A549 (cell line): ENCODE data around the gene ZC3H4. TPM values are rescaled to one million over a fixed set of nuclear protein-coding genes. Genes with fewer than 3 reads are reported as not detected.
A peak's percentile ranks its signal among the peaks of the same experiment; 100 is the strongest.

Experiments
- ATAC-seq, 2 experiments: fragments of 200-7000 bp in 1 of 2; fragments of >200 bp in 1 of 2; cut with Nextera tagmentation in 1 of 2; cut with Tn5 transposase in 1 of 2; 3 replicates each; pipeline versions ENCODE4 v1.8.0 to v1.9.1; 2018 to 2020; ENCODE audit warnings: mild to moderate bottlenecking in 1 of 2, moderate library complexity in 1 of 2
- CTCF ChIA-PET: fragments of 300-600 bp; sonication (Branson Sonifier 250); formaldehyde crosslinking; extraction: SDS; loops from one replicate; lab custom pipeline; 2021; ENCODE audit warnings: antibody characterized with exemption, inconsistent platforms; lab: Yijun Ruan, JAX
- POLR2A ChIA-PET: fragments of 350-600 bp; formaldehyde crosslinking; extraction: SDS; loops from one replicate; lab custom pipeline; 2021; ENCODE audit warnings: antibody characterized with exemption, inconsistent platforms; lab: Yijun Ruan, JAX
- DNase-seq, 2 experiments: peaks; one replicate each; pipeline versions ENCODE4 v3.0.0 to v3.0.0-alpha.2; 2011 to 2016; ENCODE audit warnings: low read depth in 1 of 2, low spot score in 1 of 2
- FAIRE-seq: peaks from 2 replicates; lab custom pipeline; 2011; peaks lifted over from hg19 to GRCh38; lab: Jason Lieb, UNC
- H3K27ac ChIP-seq, 2 experiments: fragments of >200 bp; sonication (Bioruptor Twin); formaldehyde crosslinking; 3 replicates each; pipeline ENCODE4 v1.5.1; 2016 to 2017
- H3K4me1 ChIP-seq: fragments of >200 bp; sonication (Bioruptor Twin); formaldehyde crosslinking; 3 replicates; pipeline ENCODE4 v1.6.1; 2016
- H3K4me2 ChIP-seq: fragments of >200 bp; sonication (Bioruptor Twin); formaldehyde crosslinking; 3 replicates; pipeline ENCODE4 v1.6.1; 2016
- H3K4me3 ChIP-seq: fragments of >200 bp; sonication (Bioruptor Twin); formaldehyde crosslinking; 3 replicates; pipeline ENCODE4 v1.5.1; 2016
- H3K9me3 ChIP-seq: fragments of >200 bp; sonication (Bioruptor Twin); formaldehyde crosslinking; 3 replicates; pipeline ENCODE4 v1.6.1; 2016
- CBX8 ChIP-seq: fragments of 200-600 bp; sonication (generic); IDR thresholded peaks from 2 replicates; pipeline ENCODE4 v1.6.1; 2016
- CEBPB ChIP-seq, 2 experiments: fragments of >200 bp in 1 of 2; sonication (Bioruptor Twin) in 1 of 2; formaldehyde crosslinking in 1 of 2; IDR thresholded peaks; 2 replicates each; pipeline ENCODE4 v1.6.1; 2012 to 2016
- EHMT2 ChIP-seq: fragments of 200-600 bp; sonication (generic); IDR thresholded peaks from 2 replicates; pipeline ENCODE4 v1.6.1; 2016; ENCODE audit warnings: antibody characterized with exemption, low read depth, mild to moderate bottlenecking, moderate library complexity
- EP300 ChIP-seq, 2 experiments: fragments of >200 bp; sonication (Bioruptor Twin); formaldehyde crosslinking; IDR thresholded peaks; 2 replicates in 1 of 2; 3 replicates in 1 of 2; pipeline ENCODE4 v1.6.1; 2016 to 2017
- FOXS1 ChIP-seq: fragments of 250-450 bp; sonication (Bioruptor Pico); IDR thresholded peaks from 2 replicates; pipeline ENCODE4 v1.5.0; 2020; ENCODE audit warnings: mild to moderate bottlenecking, moderate library complexity
- GATA3 ChIP-seq: IDR thresholded peaks from 2 replicates; pipeline ENCODE4 v1.6.1; 2012; ENCODE audit warnings: borderline replicate concordance
- HDAC2 ChIP-seq: fragments of 200-600 bp; sonication (generic); IDR thresholded peaks from 2 replicates; pipeline ENCODE4 v1.6.1; 2016
- HOXA7 ChIP-seq: fragments of 250-450 bp; sonication (Bioruptor Pico); IDR thresholded peaks from 2 replicates; pipeline ENCODE4 v1.5.0; 2020; ENCODE audit warnings: mild to moderate bottlenecking, moderate library complexity
- HOXB13 ChIP-seq: fragments of 250-450 bp; sonication (Bioruptor Pico); IDR thresholded peaks from 2 replicates; pipeline ENCODE4 v1.5.0; 2020; ENCODE audit warnings: low read depth, mild to moderate bottlenecking, moderate library complexity
- HOXB5 ChIP-seq: fragments of 250-450 bp; sonication (Bioruptor Pico); IDR thresholded peaks from 2 replicates; pipeline ENCODE4 v1.5.0; 2020; ENCODE audit warnings: mild to moderate bottlenecking, moderate library complexity
- JUNB ChIP-seq: fragments of >200 bp; sonication (Bioruptor Twin); formaldehyde crosslinking; IDR thresholded peaks from 2 replicates; pipeline ENCODE4 v1.6.1; 2016
- KDM5A ChIP-seq: fragments of 200-600 bp; sonication (generic); IDR thresholded peaks from 2 replicates; pipeline ENCODE4 v1.6.1; 2016; ENCODE audit warnings: antibody characterized with exemption, mild to moderate bottlenecking
- MAFK ChIP-seq: fragments of 450-650 bp; IDR thresholded peaks from 2 replicates; pipeline ENCODE4 v1.6.1; 2014; ENCODE audit not compliant: partially characterized antibody
- MAZ ChIP-seq: fragments of 150-350 bp; IDR thresholded peaks from 2 replicates; pipeline ENCODE4 v1.6.1; 2014; ENCODE audit warnings: antibody characterized with exemption, low read depth, low read length, borderline replicate concordance
- NR3C1 ChIP-seq: fragments of >200 bp; sonication (Bioruptor Twin); formaldehyde crosslinking; IDR thresholded peaks from 3 replicates; pipeline ENCODE4 v1.6.1; 2017
- POLR2AphosphoS2 ChIP-seq: conservative IDR thresholded peaks from 2 replicates; pipeline ENCODE4 v1.6.1; 2012; ENCODE audit warnings: low read length, improper control_type of control experiment, inconsistent platforms
- RAD21 ChIP-seq, 2 experiments: fragments of >200 bp in 1 of 2; sonication (Bioruptor Twin) in 1 of 2; formaldehyde crosslinking in 1 of 2; IDR thresholded peaks in 1 of 2; conservative IDR thresholded peaks in 1 of 2; 2 replicates in 1 of 2; 3 replicates in 1 of 2; pipeline ENCODE4 v1.6.1; 2012 to 2018; ENCODE audit warnings: inconsistent platforms in 1 of 2
- RCOR1 ChIP-seq: fragments of 150-350 bp; IDR thresholded peaks from 2 replicates; pipeline ENCODE4 v1.6.1; 2014; ENCODE audit warnings: antibody characterized with exemption, low read length, low read depth
- ZC3H11A ChIP-seq: fragments of 450-650 bp; IDR thresholded peaks from 2 replicates; pipeline ENCODE4 v1.6.1; 2014; ENCODE audit warnings: antibody characterized with exemption, mild to moderate bottlenecking
- ZFP36 ChIP-seq: fragments of 450-650 bp; IDR thresholded peaks from 2 replicates; pipeline ENCODE4 v1.6.1; 2014; ENCODE audit warnings: borderline replicate concordance; ENCODE audit not compliant: partially characterized antibody
- ZNF302 ChIP-seq: fragments of 250-450 bp; sonication (Bioruptor Pico); IDR thresholded peaks from 2 replicates; pipeline ENCODE4 v1.9.0; 2021; ENCODE audit warnings: inconsistent platforms, mild to moderate bottlenecking, moderate library complexity
- WGBS: methylation state at CpG from one replicate; pipeline ENCODE4 v1.1.6; 2017; ENCODE audit errors: missing lambda C conversion rate; 5-methylcytosine and 5-hydroxymethylcytosine counted together
- polyA plus RNA-seq, 4 experiments: library from polyadenylated mRNA; depleted of rRNA in 3 of 4; stranded (reverse); fragments of >200 nt; fragmentation: RNase III in 1 of 4; extraction: RNeasy Plus Mini Kit Qiagen cat#74134 plus additional on column Dnase treatment in 1 of 4; gene quantifications; 2 replicates in 3 of 4; 3 replicates in 1 of 4; pipeline ENCODE4 v1.2.3, GENCODE V29; 2011 to 2017
- TF ChIP-seq, protein P1 (sequence below): fragments of 200-600 bp; sonication (generic); IDR thresholded peaks from 2 replicates; pipeline ENCODE4 v1.6.1; 2016; ENCODE audit warnings: antibody characterized with exemption, mild to moderate bottlenecking, moderate library complexity
- TF ChIP-seq, protein P2 (sequence below): fragments of >200 bp; sonication (Bioruptor Twin); formaldehyde crosslinking; IDR thresholded peaks from 2 replicates; pipeline ENCODE4 v1.6.1; 2016
- TF ChIP-seq, protein P3 (sequence below): IDR thresholded peaks from 2 replicates; pipeline ENCODE4 v1.6.1; 2012

The ZC3H4 gene
- polyA plus RNA-seq, 2 of the 4 experiments (the other 2 are of a cell fraction): 7.7 to 33.4 TPM

DNA sequence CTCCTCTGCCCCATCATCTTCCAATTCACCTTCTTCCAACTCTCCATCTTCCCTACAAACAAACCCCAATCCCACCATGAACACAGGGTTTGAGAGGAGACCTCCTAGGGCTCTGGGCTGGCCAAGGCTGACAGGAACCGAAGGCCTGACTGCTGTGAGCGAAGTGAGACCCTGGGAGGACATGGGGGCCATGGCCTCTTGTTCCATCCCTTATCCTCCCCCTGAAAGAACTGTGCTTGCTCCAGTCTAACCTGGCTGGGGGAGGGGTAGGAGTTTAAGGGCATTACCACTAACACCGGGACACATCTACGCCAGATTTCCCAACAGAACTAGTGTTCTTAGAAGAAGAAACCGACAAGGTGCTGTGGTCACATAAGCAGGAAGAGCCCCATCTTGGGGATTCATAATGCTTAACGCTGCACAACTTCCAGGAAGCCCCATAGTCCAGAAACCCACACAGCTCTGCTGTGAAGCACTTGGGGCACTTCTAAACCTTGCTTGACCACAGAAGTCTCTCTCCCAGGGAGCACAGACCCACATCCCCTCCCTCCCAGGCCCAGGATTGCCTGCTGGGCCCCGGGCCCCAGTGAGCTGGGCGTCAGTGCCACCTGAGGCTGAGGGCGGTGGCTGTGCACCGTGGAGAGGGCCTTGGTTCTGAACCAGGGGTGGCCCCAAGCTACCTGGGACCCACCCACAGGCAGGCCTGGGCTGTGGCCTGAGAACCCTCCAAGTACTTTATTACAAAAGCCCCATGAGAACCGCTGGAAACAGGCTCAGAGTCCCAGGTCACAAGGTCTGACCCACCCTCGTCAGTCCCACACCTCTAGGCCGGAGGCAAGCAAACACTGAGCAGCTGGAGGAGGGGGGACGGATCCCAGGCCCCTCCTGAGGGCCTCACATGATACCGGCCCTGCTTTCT is 18.8 kb downstream of the ZC3H4 start:
- no peak overlapping the region for H3K4me3 ChIP-seq
- POLR2A ChIA-PET: interaction anchor here (2.4 kb wide), 1 partner anchor 19 kb away, joined by 14 read pairs; the partner anchor contains the start of gene ZC3H4
- H3K9me3 ChIP-seq: no peaks in the 10 kb centered on the region
- CTCF ChIA-PET: interaction anchor here (0.6 to 4.7 kb wide), 13 partner anchors 10 to 338 kb away, joined by 3 to 33 read pairs (median 4); no protein-coding TSS in a partner anchor
- H3K4me2 ChIP-seq: no peak overlapping the region
- TF ChIP-seq NR3C1 (no peak), GATA3 (no peak), POLR2AphosphoS2 (no peak), CEBPB (IDR thresholded peaks at IDR 0.05) (no peak), KDM5A (no peak), MAFK (no peak), HOXB13 (CRISPR knock-in tag) (no peak), JUNB (no peak)
- 89% methylated on average over 15 of the region's 15 CpGs for WGBS
- DNase-seq (no peak), FAIRE-seq (no peak), ATAC-seq (no peak; a peak in 1 of 6 replicates)
- peak overlapping the region; percentile 43 to 68; a peak in 3 of 6 replicates for H3K27ac ChIP-seq
- peaks cover 26% of the 10 kb centered on the region for H3K4me1 ChIP-seq

GRCh38 chr19:47093841-47094240 is 19.7 kb downstream of the ZC3H4 start:
- POLR2A ChIA-PET: interaction anchor here (0.9 kb wide), 1 partner anchor 19 kb away, joined by 5 read pairs; the partner anchor contains the start of gene ZC3H4
- no peak overlapping the region for H3K4me3 ChIP-seq
- H3K9me3 ChIP-seq: no peaks in the 10 kb centered on the region
- no peak for DNase-seq
- no peak overlapping the region for H3K4me2 ChIP-seq
- no peak for FAIRE-seq
- H3K27ac ChIP-seq: no peak overlapping the region
- TF ChIP-seq RCOR1 (no peak), RAD21 (conservative IDR thresholded peaks at IDR 0.05 in 1 of 2, IDR thresholded peaks at IDR 0.05 in 1 of 2) (no peak), MAZ (no peak), EP300 (IDR thresholded peaks at IDR 0.05) (no peak), ZFP36 (no peak), HDAC2 (no peak), FOXS1 (CRISPR knock-in tag) (no peak), ZNF302 (CRISPR knock-in tag) (no peak), CBX8 (no peak), HOXB5 (no peak), CEBPB (IDR thresholded peaks at IDR 0.05) (no peak), KDM5A (no peak), MAFK (no peak), HOXA7 (CRISPR knock-in tag) (no peak), GATA3 (no peak), ZC3H11A (no peak), EHMT2 (no peak)
- TF ChIP-seq, protein P1, sequence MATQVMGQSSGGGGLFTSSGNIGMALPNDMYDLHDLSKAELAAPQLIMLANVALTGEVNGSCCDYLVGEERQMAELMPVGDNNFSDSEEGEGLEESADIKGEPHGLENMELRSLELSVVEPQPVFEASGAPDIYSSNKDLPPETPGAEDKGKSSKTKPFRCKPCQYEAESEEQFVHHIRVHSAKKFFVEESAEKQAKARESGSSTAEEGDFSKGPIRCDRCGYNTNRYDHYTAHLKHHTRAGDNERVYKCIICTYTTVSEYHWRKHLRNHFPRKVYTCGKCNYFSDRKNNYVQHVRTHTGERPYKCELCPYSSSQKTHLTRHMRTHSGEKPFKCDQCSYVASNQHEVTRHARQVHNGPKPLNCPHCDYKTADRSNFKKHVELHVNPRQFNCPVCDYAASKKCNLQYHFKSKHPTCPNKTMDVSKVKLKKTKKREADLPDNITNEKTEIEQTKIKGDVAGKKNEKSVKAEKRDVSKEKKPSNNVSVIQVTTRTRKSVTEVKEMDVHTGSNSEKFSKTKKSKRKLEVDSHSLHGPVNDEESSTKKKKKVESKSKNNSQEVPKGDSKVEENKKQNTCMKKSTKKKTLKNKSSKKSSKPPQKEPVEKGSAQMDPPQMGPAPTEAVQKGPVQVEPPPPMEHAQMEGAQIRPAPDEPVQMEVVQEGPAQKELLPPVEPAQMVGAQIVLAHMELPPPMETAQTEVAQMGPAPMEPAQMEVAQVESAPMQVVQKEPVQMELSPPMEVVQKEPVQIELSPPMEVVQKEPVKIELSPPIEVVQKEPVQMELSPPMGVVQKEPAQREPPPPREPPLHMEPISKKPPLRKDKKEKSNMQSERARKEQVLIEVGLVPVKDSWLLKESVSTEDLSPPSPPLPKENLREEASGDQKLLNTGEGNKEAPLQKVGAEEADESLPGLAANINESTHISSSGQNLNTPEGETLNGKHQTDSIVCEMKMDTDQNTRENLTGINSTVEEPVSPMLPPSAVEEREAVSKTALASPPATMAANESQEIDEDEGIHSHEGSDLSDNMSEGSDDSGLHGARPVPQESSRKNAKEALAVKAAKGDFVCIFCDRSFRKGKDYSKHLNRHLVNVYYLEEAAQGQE: no peak
- TF ChIP-seq, protein P2, sequence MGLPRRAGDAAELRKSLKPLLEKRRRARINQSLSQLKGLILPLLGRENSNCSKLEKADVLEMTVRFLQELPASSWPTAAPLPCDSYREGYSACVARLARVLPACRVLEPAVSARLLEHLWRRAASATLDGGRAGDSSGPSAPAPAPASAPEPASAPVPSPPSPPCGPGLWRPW: no peak
- TF ChIP-seq, protein P3, sequence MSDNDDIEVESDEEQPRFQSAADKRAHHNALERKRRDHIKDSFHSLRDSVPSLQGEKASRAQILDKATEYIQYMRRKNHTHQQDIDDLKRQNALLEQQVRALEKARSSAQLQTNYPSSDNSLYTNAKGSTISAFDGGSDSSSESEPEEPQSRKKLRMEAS: no peak
- TF ChIP-seq, all 56 proteins: peak for 0
- peaks cover 26% of the 10 kb centered on the region for H3K4me1 ChIP-seq
- 95% methylated on average over 10 of the region's 10 CpGs for WGBS
- ATAC-seq: no peak
- CTCF ChIA-PET: interaction anchor here (0.6 to 4.2 kb wide), 7 partner anchors 12 to 96 kb away, joined by 3 to 33 read pairs (median 3); no protein-coding TSS in a partner anchor
